T47D (cell line): ENCODE data around the gene SDHAF1.
"Not testable (repeated sequence)": the region's sequence is repeated elsewhere in the genome, so short reads cannot be mapped to it uniquely, and the experiment has no call there.

Source experiments
- DNase-seq, 2 experiments: peaks; one replicate each; pipeline versions ENCODE4 v3.0.0 to v3.0.0-alpha.2; 2011 to 2012; ENCODE audit warnings: low read depth in 1 of 2, low spot score in 1 of 2
- JUND ChIP-seq: IDR thresholded peaks from 2 replicates; pipeline ENCODE4 v1.6.1; 2012; ENCODE audit warnings: low read depth
- in situ Hi-C: cut with HindIII; loops from 2 replicates; pipeline ENCODE4 v1.10.0; 2016; ENCODE audit warnings: low sequenced_read_pairs, low pct_unique_long_range_greater_than_20kb

The SDHAF1 gene, protein sequence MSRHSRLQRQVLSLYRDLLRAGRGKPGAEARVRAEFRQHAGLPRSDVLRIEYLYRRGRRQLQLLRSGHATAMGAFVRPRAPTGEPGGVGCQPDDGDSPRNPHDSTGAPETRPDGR

DNA sequence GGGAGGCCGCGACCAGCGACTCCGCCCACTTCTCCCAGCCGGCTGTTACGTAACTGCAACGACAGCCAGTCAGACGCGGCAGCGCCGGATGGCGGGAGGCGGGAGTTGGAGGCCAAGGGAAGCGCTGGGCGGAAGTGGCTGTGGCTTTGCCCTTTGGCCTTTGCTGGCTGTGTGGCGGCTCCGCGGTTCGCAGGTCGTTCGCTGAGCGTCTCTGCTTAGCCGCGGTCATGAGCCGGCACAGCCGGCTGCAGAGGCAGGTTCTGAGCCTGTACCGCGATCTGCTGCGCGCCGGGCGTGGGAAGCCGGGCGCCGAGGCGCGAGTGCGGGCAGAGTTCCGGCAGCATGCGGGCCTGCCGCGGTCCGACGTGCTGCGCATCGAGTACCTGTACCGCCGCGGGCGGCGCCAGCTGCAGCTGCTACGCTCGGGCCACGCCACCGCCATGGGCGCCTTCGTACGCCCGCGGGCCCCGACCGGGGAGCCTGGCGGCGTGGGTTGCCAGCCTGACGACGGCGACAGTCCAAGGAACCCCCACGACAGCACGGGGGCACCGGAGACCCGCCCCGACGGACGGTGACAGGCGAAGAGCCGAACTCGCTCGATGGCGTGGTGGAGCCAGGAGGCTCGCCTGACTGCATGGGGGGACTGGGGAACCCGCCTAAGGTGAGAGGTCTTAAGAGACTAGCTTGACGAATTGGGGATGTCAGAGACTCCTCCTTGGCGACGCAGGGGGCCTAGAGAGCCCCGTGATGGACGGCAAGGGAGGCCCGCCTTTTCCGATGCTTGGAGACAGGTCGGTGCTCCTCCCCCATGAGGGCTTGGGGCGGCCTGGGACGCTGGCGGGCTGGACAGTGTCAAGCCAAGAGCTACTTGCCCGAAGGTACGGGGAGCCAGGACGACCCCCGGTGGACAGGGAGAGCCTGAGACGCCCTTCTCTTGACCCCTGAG, at the start of gene SDHAF1:
Gene SDHAF1 (plus strand): TSS at position 141 of the 946 bp plus-strand sequence. CDS start 87 bp downstream, at position 228.
- DNase-seq, result peak; percentile 93
- no peak for TF ChIP-seq JUND
- in situ Hi-C loops, result no loop called here

DNA sequence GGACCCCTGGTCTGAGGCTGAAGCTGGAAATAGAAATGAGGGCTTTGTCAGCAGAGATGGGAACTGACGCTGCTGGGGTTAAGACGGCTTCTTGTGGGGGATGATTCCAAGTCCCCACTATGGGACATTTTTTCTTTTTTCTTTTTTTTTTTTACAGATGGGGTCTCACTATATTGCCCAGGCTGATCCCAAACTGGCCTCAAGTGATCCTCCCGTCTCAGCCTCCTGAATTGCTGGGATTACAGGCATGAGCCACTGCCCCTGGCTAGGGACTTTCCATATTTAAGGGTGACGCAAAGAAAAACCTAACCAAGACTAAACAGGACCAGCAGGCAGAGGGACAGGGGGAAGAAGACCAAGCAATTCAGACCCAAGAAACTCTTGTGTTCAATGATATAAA, 48.8 kb upstream of the SDHAF1 start:
- DNase-seq, result no peak
- no peak for TF ChIP-seq JUND
- in situ Hi-C loops, result no loop called here

DNA sequence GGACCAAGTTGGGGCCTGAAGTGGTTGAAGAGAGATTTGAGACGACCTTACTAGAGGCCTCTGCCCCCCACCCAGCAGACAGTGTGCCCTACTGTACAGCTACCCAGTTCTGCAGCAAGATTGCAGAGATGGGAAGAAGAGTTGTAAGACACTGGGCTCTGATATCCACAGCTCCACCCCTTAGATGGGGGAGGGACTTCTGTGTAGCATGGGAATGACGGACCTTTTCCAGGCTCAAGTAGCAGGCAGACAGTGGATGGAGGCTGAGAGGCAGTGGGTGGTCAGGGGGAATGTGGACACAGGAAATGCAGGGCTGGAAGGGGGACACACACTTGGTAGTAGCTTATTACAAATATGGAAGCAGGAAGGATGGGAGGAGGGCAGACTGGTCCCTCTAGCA, 45.9 kb upstream of the SDHAF1 start:
- in situ Hi-C loops, result no loop called here
- no peak for TF ChIP-seq JUND
- no peak for DNase-seq

DNA sequence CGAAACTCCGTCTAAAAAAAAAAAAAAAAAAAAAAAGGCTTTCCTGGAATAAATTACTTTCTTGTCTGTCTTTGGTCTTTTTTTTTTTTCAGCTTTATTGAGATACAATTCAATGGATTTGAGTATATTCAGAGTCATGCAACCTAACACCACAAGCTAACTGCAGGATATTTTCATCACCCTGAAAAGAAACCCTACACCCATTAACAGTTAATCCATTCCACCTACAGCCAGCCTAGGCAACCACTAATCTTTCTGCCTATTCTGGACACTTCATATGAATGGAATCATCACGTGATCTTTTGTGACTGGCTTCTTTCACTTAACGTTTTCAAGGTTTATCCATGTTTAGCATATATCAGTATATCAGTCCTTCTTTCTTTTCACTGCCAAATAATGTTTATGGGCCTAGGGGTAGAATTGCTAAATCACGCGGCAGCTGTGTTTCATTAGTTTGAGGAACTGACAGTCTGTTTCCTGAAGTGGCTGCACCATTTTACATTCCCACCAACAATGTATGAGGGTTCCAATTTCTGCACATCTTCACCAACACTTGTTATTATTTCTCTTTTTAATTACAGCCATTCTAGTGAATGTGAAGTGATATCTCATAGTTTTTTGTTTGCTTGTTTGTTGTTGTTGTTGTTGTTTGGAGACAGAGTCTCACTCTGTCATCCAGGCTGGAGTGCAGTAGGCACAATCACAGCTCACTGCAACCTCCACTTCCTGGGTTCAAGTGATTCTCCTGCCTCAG, 38.9 kb upstream of the SDHAF1 start:
- in situ Hi-C loops, result no loop called here
- TF ChIP-seq JUND, result no peak
- no peak for DNase-seq

DNA sequence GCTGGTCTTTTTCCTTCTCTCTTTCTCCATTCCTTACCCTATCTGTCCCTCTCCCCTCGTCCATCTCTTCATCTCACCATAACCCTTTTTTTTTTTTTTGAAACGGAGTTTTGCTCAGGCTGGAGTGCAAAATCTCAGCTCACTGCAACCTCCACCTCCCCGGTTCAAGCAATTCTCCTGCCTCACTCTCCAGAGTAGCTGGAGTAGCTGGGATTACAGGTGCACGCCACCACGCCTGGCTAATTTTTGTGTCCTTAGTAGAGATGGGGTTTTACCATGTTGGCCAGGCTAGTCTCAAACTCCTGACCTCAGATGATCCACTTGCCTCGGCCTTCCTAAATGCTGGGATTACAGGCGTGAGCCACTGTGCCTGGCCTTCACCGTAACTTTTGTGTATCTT, 37.6 kb upstream of the SDHAF1 start:
- DNase-seq, in situ Hi-C loops: not testable (repeated sequence)

DNA sequence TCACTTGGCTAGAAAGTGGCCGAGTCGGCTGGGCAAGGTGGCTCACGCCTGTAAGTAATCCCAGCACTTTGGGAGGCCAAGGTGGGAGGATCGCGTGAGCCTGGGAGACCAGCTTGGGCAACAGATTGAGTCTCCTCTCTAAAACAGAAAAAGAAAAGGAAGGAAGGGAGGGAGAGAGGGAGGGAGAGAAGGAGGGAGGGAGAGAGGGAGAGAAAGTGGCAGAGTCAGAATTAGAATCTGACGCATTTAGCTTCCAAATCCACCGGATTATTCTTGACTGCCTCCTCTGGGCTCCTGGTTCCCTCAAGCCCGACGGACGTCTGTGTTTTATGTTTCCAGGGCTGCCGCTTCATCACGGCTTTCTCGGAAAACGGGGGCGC, 36.3 kb upstream of the SDHAF1 start:
- in situ Hi-C loops, result no loop called here
- no peak for DNase-seq
- no peak for TF ChIP-seq JUND

DNA sequence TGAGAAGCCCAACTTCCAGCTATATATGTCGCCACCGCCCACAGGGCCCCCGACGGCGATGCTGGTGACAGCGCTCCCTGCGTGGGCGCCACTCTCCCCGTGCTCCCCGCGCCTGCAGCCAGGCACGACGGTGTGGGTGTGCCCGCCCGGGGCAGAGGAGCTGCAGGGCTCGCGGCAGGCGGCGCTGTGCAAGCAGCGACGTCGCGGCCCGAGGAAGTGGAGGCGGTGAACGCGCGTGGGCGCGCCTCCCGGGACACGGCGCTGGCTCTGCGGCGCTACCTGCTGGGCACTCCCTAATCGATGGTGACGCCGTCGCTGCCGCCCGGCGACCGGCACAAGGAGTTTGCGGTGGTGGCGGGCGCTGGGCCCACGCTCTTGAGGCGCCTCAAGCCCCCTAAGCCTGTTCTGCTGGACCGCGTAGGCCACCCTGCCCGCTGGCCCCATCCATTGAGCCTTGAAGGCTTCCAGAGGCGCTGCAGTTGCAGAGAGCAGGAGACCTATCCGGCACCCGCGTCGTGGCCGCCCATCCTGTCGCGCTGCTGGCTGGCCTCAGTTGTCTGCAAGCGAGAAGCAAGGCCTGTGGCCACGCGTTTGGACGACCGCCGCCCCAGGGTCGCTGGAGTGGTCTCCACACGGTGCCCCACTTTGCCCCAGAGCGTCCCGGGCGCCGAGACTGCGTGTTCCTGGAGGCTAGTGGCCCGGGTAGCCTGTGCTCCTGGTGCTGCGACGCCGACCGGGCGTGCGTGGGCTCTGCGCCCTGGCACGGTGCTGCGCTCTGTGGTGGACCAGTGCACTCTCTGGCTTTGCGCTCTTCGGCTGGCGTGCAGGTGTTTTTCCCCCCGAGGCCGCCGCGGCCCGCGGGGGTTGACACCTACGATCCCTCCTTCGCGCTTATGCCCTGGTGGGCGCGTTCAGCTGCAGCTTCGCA, 35.7 kb upstream of the SDHAF1 start:
- in situ Hi-C loops, result no loop called here
- TF ChIP-seq JUND, result no peak
- DNase-seq, result peak in 1 of 2 experiments; percentile 23

DNA sequence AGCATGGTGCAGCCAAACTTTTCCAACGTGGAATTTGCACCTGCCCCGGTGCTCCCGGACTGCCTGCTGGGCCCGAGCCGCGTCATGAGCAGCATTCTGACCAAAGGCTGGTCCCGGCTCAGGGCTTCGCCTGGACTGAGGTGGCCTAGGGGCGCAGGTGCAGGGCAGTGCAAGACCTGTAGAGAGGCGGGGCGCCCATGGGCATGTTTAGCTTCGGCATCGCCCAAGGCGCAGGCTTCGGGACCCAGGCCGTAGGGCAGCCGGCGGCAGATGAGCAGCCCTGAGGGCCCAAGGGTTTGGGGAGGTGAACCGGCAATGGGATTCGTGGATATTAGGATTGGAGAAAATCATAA, 35.0 kb upstream of the SDHAF1 start:
- TF ChIP-seq JUND, result no peak
- no peak for DNase-seq
- in situ Hi-C loops, result no loop called here

DNA sequence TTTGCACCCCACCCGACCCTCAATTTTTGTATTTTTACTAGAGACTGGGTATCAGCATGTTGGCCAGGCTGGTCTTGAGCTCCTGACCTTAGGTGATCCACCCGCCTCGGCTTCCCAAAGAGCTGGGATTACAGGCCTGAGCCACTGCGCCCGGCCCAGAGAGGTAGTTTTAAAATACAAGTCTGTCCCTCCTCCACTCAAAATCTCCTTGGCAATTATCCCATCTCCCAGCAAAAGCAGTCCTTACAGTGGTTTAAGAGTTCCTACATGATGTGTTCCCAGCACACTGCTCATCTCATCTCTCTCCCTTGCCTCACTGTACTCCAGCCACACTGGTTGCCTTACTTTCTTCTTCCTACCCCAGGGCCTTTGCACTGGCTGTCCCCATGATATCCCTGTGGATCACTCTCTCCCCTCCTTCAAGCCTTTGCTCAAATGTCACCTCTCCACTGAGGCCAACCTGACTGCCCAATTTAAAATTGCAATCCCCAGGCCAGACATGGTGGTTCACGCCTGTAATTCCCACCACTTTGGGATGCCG, 34.5 kb upstream of the SDHAF1 start:
- in situ Hi-C loops, result no loop called here
- TF ChIP-seq JUND, result no peak
- DNase-seq, result no peak

DNA sequence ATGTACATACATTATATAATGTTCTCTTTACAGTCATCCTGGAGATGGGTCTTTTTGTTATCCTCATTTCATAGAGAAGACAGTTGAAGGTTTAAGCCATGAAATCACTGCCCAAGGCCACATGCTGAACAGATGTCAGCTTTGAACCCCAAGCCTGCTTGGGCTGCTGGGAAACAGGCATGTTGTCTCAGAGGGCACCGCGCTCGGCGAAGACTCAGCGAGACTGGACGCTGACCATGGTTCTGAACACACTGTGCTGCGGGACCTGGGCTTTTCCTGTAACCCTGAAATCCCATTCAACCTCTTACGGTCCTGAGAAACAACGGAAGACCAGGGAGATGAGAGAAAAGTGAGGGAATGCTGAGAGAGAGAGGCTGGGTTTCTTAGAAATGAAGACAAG, 31.5 kb upstream of the SDHAF1 start:
- peak; percentile 64 to 75 for DNase-seq

DNA sequence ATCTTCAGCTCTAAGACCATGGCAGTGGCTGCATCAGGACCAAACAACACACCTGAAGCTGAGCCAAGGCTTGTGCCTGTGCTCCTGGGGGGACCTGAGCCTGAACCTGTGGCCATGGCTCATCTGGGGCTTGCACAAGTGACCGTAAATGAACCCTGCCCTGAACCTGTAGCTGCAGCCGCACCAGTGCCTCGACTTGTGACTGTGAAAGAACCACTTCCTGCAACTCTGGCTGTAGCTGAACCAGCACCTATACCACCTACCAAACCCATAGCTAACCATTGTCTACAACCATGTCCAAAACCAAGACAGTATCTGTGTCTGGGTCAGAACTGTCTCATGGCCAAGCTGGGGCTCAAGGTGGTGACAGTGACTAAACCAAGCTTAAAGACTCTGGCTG, 28.2 kb upstream of the SDHAF1 start:
- no peak for TF ChIP-seq JUND
- DNase-seq, result no peak
- in situ Hi-C loops, result no loop called here

More for the DNA sequence above, 31.5 kb upstream of the SDHAF1 start:
- no peak for TF ChIP-seq JUND
- in situ Hi-C loops, result no loop called here

DNA sequence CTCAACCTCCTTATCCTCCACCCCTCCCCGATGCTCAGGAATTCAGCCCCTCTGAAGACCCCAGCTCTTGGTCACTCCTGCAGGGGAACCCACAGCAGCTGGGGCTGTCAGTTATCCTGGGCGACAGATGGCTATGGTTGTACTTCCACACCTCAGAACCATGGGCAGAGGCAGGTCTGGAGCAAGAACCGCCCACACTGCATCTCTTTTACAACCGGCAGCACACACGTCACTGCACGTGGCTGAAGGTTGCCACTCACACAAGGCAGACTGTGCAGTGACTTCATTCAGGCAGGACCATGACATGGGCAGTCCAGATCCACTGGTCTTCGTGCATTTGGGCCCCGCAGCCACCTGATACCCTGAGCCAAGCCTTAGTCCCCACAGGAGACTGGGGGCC, 21.5 kb upstream of the SDHAF1 start:
- no peak for TF ChIP-seq JUND
- DNase-seq, result peak in 1 of 2 experiments; percentile 65
- in situ Hi-C loops, result no loop called here
